H1 (cell line): ENCODE measurements around the gene ANKRD60. TPM values are rescaled to one million over a fixed set of nuclear protein-coding genes. Genes with fewer than 3 reads are reported as not detected.

ENCODE experiments used
- CTCF ChIA-PET: fragments of 300-600 bp; sonication (Branson Sonifier 250); formaldehyde crosslinking; loops from one replicate; lab custom pipeline; 2021; ENCODE audit not compliant: partially characterized antibody; lab: Charles Lee
- POLR2A ChIA-PET: fragments of 300-600 bp; sonication (Branson Sonifier 250); formaldehyde crosslinking; loops from one replicate; lab custom pipeline; 2021; ENCODE audit warnings: inconsistent platforms; ENCODE audit not compliant: partially characterized antibody; lab: Charles Lee
- DNase-seq, 2 experiments: peaks; one replicate each; pipeline versions ENCODE4 v3.0.0 to v3.0.0-alpha.2; 2010 to 2022; ENCODE audit warnings: low spot score in 2 of 2, low read depth in 1 of 2, mixed read lengths in 1 of 2
- FAIRE-seq: peaks from 2 replicates; lab custom pipeline; 2011; peaks lifted over from hg19 to GRCh38; lab: Jason Lieb, UNC
- H2AFZ ChIP-seq: 2 replicates; pipeline ENCODE4 v1.8.1; 2012; ENCODE audit warnings: low read length, inconsistent platforms
- H2AK5ac ChIP-seq: 2 replicates; pipeline ENCODE4 v1.6.1; 2013; ENCODE audit warnings: low read depth, low read length
- H2BK120ac ChIP-seq: replicated peaks from 2 replicates; pipeline ENCODE3; 2013; ENCODE audit warnings: low read depth, low read length, inconsistent platforms
- H2BK12ac ChIP-seq: 2 replicates; pipeline ENCODE4 v1.6.1; 2013; ENCODE audit warnings: low read depth, low read length
- H2BK15ac ChIP-seq: 2 replicates; pipeline ENCODE4 v1.6.1; 2013; ENCODE audit warnings: low read length
- H2BK20ac ChIP-seq: 2 replicates; pipeline ENCODE4 v1.6.1; 2013; ENCODE audit warnings: low read length
- H2BK5ac ChIP-seq: 2 replicates; pipeline ENCODE4 v1.6.1; 2013; ENCODE audit warnings: low read depth, low read length
- H3K14ac ChIP-seq: 2 replicates; pipeline ENCODE4 v1.6.1; 2013; ENCODE audit warnings: inconsistent platforms; ENCODE audit not compliant: insufficient read length
- H3K18ac ChIP-seq: 2 replicates; pipeline ENCODE4 v1.6.1; 2013; ENCODE audit warnings: low read length; ENCODE audit errors: extremely low read depth
- H3K23ac ChIP-seq: 2 replicates; pipeline ENCODE4 v1.6.1; 2013; ENCODE audit warnings: inconsistent platforms; ENCODE audit not compliant: insufficient read length
- H3K23me2 ChIP-seq: 2 replicates; pipeline ENCODE4 v1.6.1; 2013; ENCODE audit warnings: low read depth, low read length
- H3K27ac ChIP-seq: 2 replicates; pipeline ENCODE4 v1.6.1; 2011; ENCODE audit warnings: low read depth, low read length, inconsistent platforms
- H3K27me3 ChIP-seq, 4 experiments: replicated peaks in 1 of 4; 1 replicate in 1 of 4; 2 replicates in 3 of 4; pipeline versions ENCODE4 v1.6.1 to v1.8.1; 2011 to 2013; ENCODE audit warnings: low read length in 3 of 4, mild to moderate bottlenecking in 3 of 4, inconsistent platforms in 2 of 4, mixed read lengths in 2 of 4, moderate library complexity in 1 of 4; ENCODE audit not compliant: control insufficient read depth in 3 of 4, insufficient read depth in 3 of 4; ENCODE audit errors: extremely low read depth in 1 of 4
- H3K36me3 ChIP-seq, 4 experiments: 2 replicates each; pipeline versions ENCODE4 v1.6.1 to v1.8.1; 2011 to 2013; ENCODE audit warnings: mild to moderate bottlenecking in 4 of 4, low read length in 3 of 4, moderate library complexity in 2 of 4, control low read depth in 1 of 4, inconsistent platforms in 1 of 4; ENCODE audit not compliant: insufficient read depth in 4 of 4, control insufficient read depth in 2 of 4
- H3K4ac ChIP-seq: replicated peaks from 2 replicates; pipeline ENCODE3; 2013; ENCODE audit warnings: low read length, low read depth, mixed read lengths, inconsistent platforms; ENCODE audit not compliant: insufficient read length
- H3K4me1 ChIP-seq, 4 experiments: replicated peaks in 1 of 4; 1 replicate in 1 of 4; 2 replicates in 3 of 4; pipeline versions ENCODE4 v1.6.1 to v1.8.1; 2011 to 2013; ENCODE audit warnings: low read length in 3 of 4, inconsistent platforms in 2 of 4, mixed read lengths in 1 of 4; ENCODE audit not compliant: insufficient read depth in 4 of 4, control insufficient read depth in 3 of 4
- H3K4me2 ChIP-seq, 2 experiments: 2 replicates each; pipeline versions ENCODE4 v1.6.1 to v1.8.1; 2011 to 2013; ENCODE audit warnings: low read depth in 2 of 2, low read length in 2 of 2, control low read depth in 1 of 2, inconsistent platforms in 1 of 2, mild to moderate bottlenecking in 1 of 2; ENCODE audit not compliant: insufficient read depth in 1 of 2
- H3K4me3 ChIP-seq, 4 experiments: fragments of 200-600, 300-600 bp in 1 of 4; sonication (generic), shearing (Covaris generic), sonication (Bioruptor Twin) in 1 of 4; 2 replicates each; pipeline versions ENCODE4 v1.5.1 to v1.8.1; 2011 to 2016; ENCODE audit warnings: low read length in 4 of 4, low read depth in 3 of 4, control low read depth in 2 of 4, inconsistent platforms in 2 of 4, mild to moderate bottlenecking in 2 of 4, mixed read lengths in 1 of 4, moderate library complexity in 1 of 4; ENCODE audit not compliant: insufficient read depth in 2 of 4; ENCODE audit errors: extremely low read depth in 1 of 4
- H3K56ac ChIP-seq: replicated peaks from 2 replicates; pipeline ENCODE3; 2013; ENCODE audit warnings: low read depth, mild to moderate bottlenecking, mixed read lengths, low read length, inconsistent platforms; ENCODE audit not compliant: insufficient read length
- H3K79me1 ChIP-seq: 2 replicates; pipeline ENCODE4 v1.6.1; 2013; ENCODE audit warnings: low read depth, low read length, control low read depth
- H3K79me2 ChIP-seq, 2 experiments: 2 replicates each; pipeline versions ENCODE4 v1.6.1 to v1.8.1; 2012 to 2013; ENCODE audit warnings: low read length in 2 of 2, mild to moderate bottlenecking in 2 of 2, inconsistent platforms in 1 of 2; ENCODE audit not compliant: insufficient read depth in 2 of 2, control insufficient read depth in 1 of 2
- H3K9ac ChIP-seq, 4 experiments: replicated peaks in 1 of 4; 1 replicate in 1 of 4; 2 replicates in 3 of 4; pipeline versions ENCODE4 v1.6.1 to v1.8.1; 2011 to 2013; ENCODE audit warnings: low read depth in 3 of 4, low read length in 3 of 4, control low read depth in 2 of 4, mild to moderate bottlenecking in 2 of 4, moderate library complexity in 2 of 4, inconsistent platforms in 1 of 4; ENCODE audit errors: extremely low read depth in 1 of 4
- H3K9me3 ChIP-seq, 2 experiments: 2 replicates each; pipeline versions ENCODE4 v1.6.1 to v1.8.1; 2012 to 2013; ENCODE audit warnings: mild to moderate bottlenecking in 2 of 2, moderate library complexity in 2 of 2, control low read depth in 1 of 2, inconsistent platforms in 1 of 2, low read depth in 1 of 2, low read length in 1 of 2, mixed read lengths in 1 of 2; ENCODE audit not compliant: insufficient read depth in 2 of 2
- H4K20me1 ChIP-seq, 2 experiments: replicated peaks in 1 of 2; 2 replicates each; pipeline versions ENCODE3 to v1.8.1; 2011 to 2013; ENCODE audit warnings: inconsistent platforms in 2 of 2, low read length in 2 of 2, mild to moderate bottlenecking in 1 of 2; ENCODE audit not compliant: insufficient read depth in 2 of 2, control insufficient read depth in 1 of 2
- H4K5ac ChIP-seq: 2 replicates; pipeline ENCODE4 v1.6.1; 2013; ENCODE audit warnings: low read length, low read depth, mixed read lengths, inconsistent platforms; ENCODE audit not compliant: insufficient read length
- H4K8ac ChIP-seq: 2 replicates; pipeline ENCODE4 v1.8.0; 2013; ENCODE audit warnings: mild to moderate bottlenecking, moderate library complexity, low read length, inconsistent platforms; ENCODE audit not compliant: insufficient read depth; ENCODE audit errors: extremely low read depth
- H4K91ac ChIP-seq: replicated peaks from 2 replicates; pipeline ENCODE3; 2013; ENCODE audit warnings: low read length, mixed read lengths, inconsistent platforms; ENCODE audit not compliant: insufficient read length
- ASH2L ChIP-seq: fragments of 200-600, 300-600 bp; sonication (generic); IDR thresholded peaks from one replicate; pipeline ENCODE4 v1.7.1; 2017; ENCODE audit warnings: low read length
- BCL11A ChIP-seq, 2 experiments: IDR thresholded peaks; one replicate each; pipeline ENCODE4 v1.6.1; 2011; ENCODE audit warnings: low read depth in 2 of 2, low read length in 2 of 2, mild to moderate bottlenecking in 2 of 2
- BRCA1 ChIP-seq: IDR thresholded peaks from 2 replicates; pipeline ENCODE4 v1.6.1; 2012; ENCODE audit warnings: low read depth, low read length, improper control_type of control experiment
- CBX8 ChIP-seq: fragments of 300-800, 300-1000 bp; sonication (generic); IDR thresholded peaks from 2 replicates; pipeline ENCODE4 v1.7.1; 2016; ENCODE audit warnings: low read depth, low read length, borderline replicate concordance
- CEBPB ChIP-seq: IDR thresholded peaks from 2 replicates; pipeline ENCODE4 v1.6.1; 2012; ENCODE audit warnings: low read depth, low read length
- JUND ChIP-seq: IDR thresholded peaks from 2 replicates; pipeline ENCODE4 v1.6.1; 2011; ENCODE audit warnings: mild to moderate bottlenecking, improper control_type of control experiment, low read length
- NANOG ChIP-seq: IDR thresholded peaks from 2 replicates; pipeline ENCODE4 v1.6.1; 2011; ENCODE audit warnings: low read length, low read depth, mild to moderate bottlenecking, inconsistent platforms; ENCODE audit not compliant: insufficient read depth, poor library complexity, severe bottlenecking
- NRF1 ChIP-seq: IDR thresholded peaks from 2 replicates; pipeline ENCODE4 v1.6.1; 2011; ENCODE audit warnings: mild to moderate bottlenecking, low read depth, low read length, improper control_type of control experiment
- RAD21 ChIP-seq, 2 experiments: IDR thresholded peaks in 1 of 2; conservative IDR thresholded peaks in 1 of 2; 2 replicates each; pipeline ENCODE4 v1.6.1; 2011; ENCODE audit warnings: low read depth in 2 of 2, low read length in 2 of 2, improper control_type of control experiment in 1 of 2, inconsistent platforms in 1 of 2, mild to moderate bottlenecking in 1 of 2, moderate library complexity in 1 of 2
- RNF2 ChIP-seq: fragments of 200-900, 300-1000 bp; sonication (generic); IDR thresholded peaks from 2 replicates; pipeline ENCODE4 v1.7.1; 2016; ENCODE audit warnings: borderline replicate concordance, low read depth, mild to moderate bottlenecking, antibody characterized with exemption, low read length; ENCODE audit not compliant: poor library complexity, severe bottlenecking; ENCODE audit errors: missing control alignments
- SP2 ChIP-seq: IDR thresholded peaks from 2 replicates; pipeline ENCODE4 v1.6.1; 2012; ENCODE audit warnings: mild to moderate bottlenecking, low read length, inconsistent platforms
- SP4 ChIP-seq: IDR thresholded peaks from 2 replicates; pipeline ENCODE4 v1.6.1; 2012; ENCODE audit warnings: low read length, inconsistent platforms
- SRF ChIP-seq: IDR thresholded peaks from 2 replicates; pipeline ENCODE4 v1.6.1; 2011; ENCODE audit warnings: mild to moderate bottlenecking, low read depth, low read length, moderate library complexity
- WGBS, 2 experiments: shearing (Covaris generic) in 1 of 2; methylation state at CpG; one replicate each; pipeline versions ENCODE4 v1.1.6 to v1.1.7; 2013 to 2015; ENCODE audit warnings: low lambda C conversion rate in 2 of 2, mixed read lengths in 2 of 2, inconsistent platforms in 1 of 2, low coverage in 1 of 2, missing lambda C conversion rate in 1 of 2; ENCODE audit not compliant: insufficient replicate concordance in 2 of 2, insufficient coverage in 1 of 2, insufficient read length in 1 of 2; ENCODE audit errors: extremely low coverage in 1 of 2, missing lambda C conversion rate in 1 of 2; 5-methylcytosine and 5-hydroxymethylcytosine counted together
- polyA plus RNA-seq, 7 experiments: library from polyadenylated mRNA; depleted of rRNA in 3 of 7; stranded (reverse) in 5 of 7; unstranded in 2 of 7; fragments of >200 nt in 5 of 7; fragments of 200-250 nt in 2 of 7; gene quantifications; 1 replicate in 5 of 7; 2 replicates in 1 of 7; 4 replicates in 1 of 7; pipeline versions ENCODE4 v1.2.1 to v1.2.3, GENCODE V29; 2011 to 2013; ENCODE audit warnings: missing spikeins in 2 of 7, mixed read lengths in 2 of 7
- total RNA-seq: library from RNA; stranded (reverse); fragmentation: NEBNext Ultra II Directional; extraction: Animal tissue kit (Norgen Biotek cat#: 25700); gene quantifications from 2 replicates; pipeline ENCODE4 v1.2.1, GENCODE V29; 2021
- TF ChIP-seq, protein P1 (sequence below): IDR thresholded peaks from 2 replicates; pipeline ENCODE4 v1.6.1; 2011; ENCODE audit warnings: low read depth, mild to moderate bottlenecking, low read length; ENCODE audit not compliant: insufficient read depth

ANKRD60 gene
- total and polyA plus RNA-seq, 2 of the 8 experiments (the other 6 are each of a cell fraction or from before 2014, with no cell fraction given): not detected

DNA sequence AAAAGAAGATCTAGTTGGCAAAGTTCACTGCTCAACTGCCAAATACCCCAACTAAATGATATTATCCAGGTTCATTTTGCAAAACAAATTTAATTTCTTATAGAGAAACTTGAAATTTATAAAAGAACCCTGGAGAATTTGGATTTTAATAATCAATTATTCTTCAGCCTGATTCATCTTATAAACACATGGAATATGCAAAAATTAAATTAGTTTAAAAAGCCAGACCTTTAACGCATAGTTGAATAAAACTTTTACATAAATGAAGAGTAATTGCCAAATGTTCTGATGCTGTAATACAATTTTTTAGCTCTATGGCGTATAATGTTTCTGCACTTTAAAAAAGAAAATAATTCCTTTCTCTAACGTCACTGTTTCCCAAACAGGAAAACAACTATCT is 33.2 kb upstream of the ANKRD60 start:
- Histone ChIP-seq H2BK120ac (no peak overlapping the region), H3K79me2 (no peaks in the 10 kb centered on the region), H4K5ac (no peak overlapping the region), H3K9ac (no peak overlapping the region), H4K8ac (no peak overlapping the region), H4K91ac (no peak overlapping the region), H3K4ac (no peak overlapping the region), H3K4me3 (no peak overlapping the region), H3K4me2 (no peak overlapping the region), H3K56ac (no peak overlapping the region), H3K18ac (no peak overlapping the region), H3K14ac (no peak overlapping the region), H2BK15ac (no peak overlapping the region), H3K27ac (no peak overlapping the region), H3K4me1 (peaks cover 1 to 10% (median 2%) of the 10 kb centered on the region in 4 experiments; a peak in 5 of 7 replicates), H3K36me3 (peaks cover 0 to 6% (median 2%) of the 10 kb centered on the region in 4 experiments; a peak in 4 of 8 replicates), H2BK5ac (no peak overlapping the region), H3K79me1 (no peaks in the 10 kb centered on the region; the same call in 1 of the 2 replicates), H2AK5ac (no peak overlapping the region), H2AFZ (no peak overlapping the region), H2BK20ac (no peak overlapping the region), H3K9me3 (no peaks in the 10 kb centered on the region), H2BK12ac (no peak overlapping the region), H3K23ac (no peak overlapping the region), H4K20me1 (peaks cover 0 to 4% of the 10 kb centered on the region in 2 experiments), H3K23me2 (no peaks in the 10 kb centered on the region), H3K27me3 (no peaks in the 10 kb centered on the region)
- 94% methylated on average over 3 of the region's 3 CpGs; no CpG with 5 or more reads in 1 of the 2 experiments for WGBS, 2 experiments
- DNase-seq (no peak), FAIRE-seq (no peak)
- ChIA-PET CTCF (no interaction called here), POLR2A (no interaction called here)
- TF ChIP-seq NRF1: no peak
- no peak for TF ChIP-seq NANOG
- TF ChIP-seq SP4: no peak
- TF ChIP-seq, protein P1, sequence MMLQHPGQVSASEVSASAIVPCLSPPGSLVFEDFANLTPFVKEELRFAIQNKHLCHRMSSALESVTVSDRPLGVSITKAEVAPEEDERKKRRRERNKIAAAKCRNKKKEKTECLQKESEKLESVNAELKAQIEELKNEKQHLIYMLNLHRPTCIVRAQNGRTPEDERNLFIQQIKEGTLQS: no peak
- no peak for TF ChIP-seq BCL11A (IDR thresholded peaks at IDR 0.05; ENCODE audit: low read depth in 2 of 2, low read length in 2 of 2)
- no peak for TF ChIP-seq ASH2L
- no peak for TF ChIP-seq CBX8
- no peak for TF ChIP-seq SP2
- TF ChIP-seq CEBPB: no peak
- no peak for TF ChIP-seq JUND
- no peak for TF ChIP-seq SRF
- TF ChIP-seq BRCA1: no peak
- TF ChIP-seq RNF2: no peak
- TF ChIP-seq RAD21 (IDR thresholded peaks at IDR 0.05 in 1 of 2, conservative IDR thresholded peaks at IDR 0.05 in 1 of 2; ENCODE audit: low read depth in 2 of 2, low read length in 2 of 2): no peak
